HUES6 (cell line): ENCODE measurements around the gene ST3GAL2.
"Not testable (repeated sequence)": the region's sequence is repeated elsewhere in the genome, so short reads cannot be mapped to it uniquely, and the experiment has no call there.

Source experiments
- H3K27ac ChIP-seq: 2 replicates; pipeline ENCODE4 v1.7.0; 2013; ENCODE audit warnings: low read depth, mild to moderate bottlenecking, low read length, inconsistent platforms
- H3K27me3 ChIP-seq: 2 replicates; pipeline ENCODE4 v1.6.1; 2013; ENCODE audit warnings: low read length; ENCODE audit not compliant: control insufficient read depth, insufficient read depth
- H3K36me3 ChIP-seq: 2 replicates; pipeline ENCODE4 v1.6.1; 2013; ENCODE audit warnings: low read length; ENCODE audit not compliant: control insufficient read depth, insufficient read depth
- H3K4me1 ChIP-seq: 2 replicates; pipeline ENCODE4 v1.6.1; 2013; ENCODE audit warnings: low read length; ENCODE audit not compliant: control insufficient read depth, insufficient read depth
- H3K4me3 ChIP-seq: 2 replicates; pipeline ENCODE4 v1.5.1; 2013; ENCODE audit warnings: low read depth, low read length
- H3K9ac ChIP-seq: one replicate; pipeline ENCODE4 v1.6.1; 2013; ENCODE audit warnings: mild to moderate bottlenecking, low read length
- H3K9me3 ChIP-seq: 2 replicates; pipeline ENCODE4 v1.6.1; 2013; ENCODE audit warnings: low read depth, low read length; ENCODE audit not compliant: control insufficient read depth, insufficient read depth

The ST3GAL2 gene

DNA sequence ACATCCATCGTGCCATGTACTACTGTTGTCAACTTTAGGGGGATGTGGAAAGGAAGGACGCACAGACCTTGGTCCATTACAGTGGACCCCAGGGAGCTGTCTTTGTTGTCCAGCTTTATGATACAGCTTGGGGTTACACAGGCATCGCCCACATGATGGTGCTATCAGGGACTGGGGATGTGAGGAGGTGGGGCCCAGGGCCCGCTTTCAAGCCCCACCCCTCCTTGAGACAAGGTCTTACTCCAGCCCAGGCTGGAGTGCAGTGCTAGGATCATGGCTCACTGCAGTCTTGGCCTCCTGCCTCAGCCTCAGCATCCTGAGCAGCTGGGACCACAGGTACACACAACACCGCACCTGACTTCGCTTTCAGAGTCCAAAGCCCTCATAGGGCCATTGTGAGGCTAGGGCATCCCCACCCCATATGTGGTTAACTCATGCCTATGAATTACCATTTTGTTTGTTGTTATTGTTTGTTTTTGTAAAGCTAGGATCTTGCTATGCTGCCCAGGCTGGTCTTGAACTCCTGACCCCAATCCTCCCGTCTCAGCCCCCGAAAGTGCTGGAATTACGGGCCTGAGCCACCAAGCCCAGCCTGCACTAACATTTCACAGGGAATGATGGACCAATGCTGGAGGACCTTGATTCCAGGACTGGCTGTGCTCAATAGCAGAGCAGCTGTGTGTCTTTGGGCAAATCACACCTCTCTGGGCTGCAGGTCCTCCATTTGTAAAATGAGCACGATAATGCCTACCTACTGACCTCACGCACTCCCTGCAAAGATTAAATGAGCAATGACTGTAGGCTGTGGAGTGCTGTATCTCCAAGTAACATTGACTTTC, 17.2 kb downstream of the ST3GAL2 start:
- H3K9ac ChIP-seq, result no peak overlapping the region
- H3K27me3 ChIP-seq, result no peaks in the 10 kb centered on the region
- H3K27ac ChIP-seq, result no peak overlapping the region
- H3K36me3 ChIP-seq, result peaks cover 10% of the 10 kb centered on the region
- H3K4me3 ChIP-seq, result no peak overlapping the region
- no peaks in the 10 kb centered on the region for H3K9me3 ChIP-seq
- H3K4me1 ChIP-seq, result peaks cover 43% of the 10 kb centered on the region

- no peak overlapping the region for H3K9ac ChIP-seq
- no peak overlapping the region for H3K4me3 ChIP-seq
- no peak overlapping the region for H3K27ac ChIP-seq
- H3K4me1 ChIP-seq, result peaks cover 47% of the 10 kb centered on the region
- H3K9me3 ChIP-seq, result no peaks in the 10 kb centered on the region
- H3K27me3 ChIP-seq, result no peaks in the 10 kb centered on the region
- peaks cover 10% of the 10 kb centered on the region for H3K36me3 ChIP-seq
Observed at GRCh38 chr16:70421014-70421413, 17.9 kb downstream of the ST3GAL2 start.

- Histone ChIP-seq H3K4me1 (peaks cover 49% of the 10 kb centered on the region), H3K9ac (no peak overlapping the region), H3K4me3 (no peak overlapping the region), H3K27me3 (no peaks in the 10 kb centered on the region), H3K36me3 (peaks cover 6% of the 10 kb centered on the region), H3K27ac (no peak overlapping the region), H3K9me3 (no peaks in the 10 kb centered on the region)
Observed at GRCh38 chr16:70419384-70420327, 19.2 kb downstream of the ST3GAL2 start.

- Histone ChIP-seq H3K36me3 (peaks cover 5% of the 10 kb centered on the region; the same call in 1 of the 2 replicates), H3K27me3 (no peaks in the 10 kb centered on the region), H3K9me3 (no peaks in the 10 kb centered on the region), H3K4me3 (no peak overlapping the region), H3K27ac (no peak overlapping the region), H3K9ac (no peak overlapping the region), H3K4me1 (peaks cover 49% of the 10 kb centered on the region)
Observed at GRCh38 chr16:70418993-70419318, 19.9 kb downstream of the ST3GAL2 start.

- Histone ChIP-seq H3K4me3 (no peak overlapping the region), H3K27me3 (no peaks in the 10 kb centered on the region), H3K27ac (no peak overlapping the region), H3K4me1 (peaks cover 49% of the 10 kb centered on the region), H3K36me3 (peaks cover 5% of the 10 kb centered on the region; the same call in 1 of the 2 replicates), H3K9me3 (no peaks in the 10 kb centered on the region), H3K9ac (no peak overlapping the region)
Observed at GRCh38 chr16:70418274-70418992, 20.5 kb downstream of the ST3GAL2 start.

GRCh38 chr16:70417661-70418060, 21.2 kb downstream of the ST3GAL2 start:
- Histone ChIP-seq H3K4me3 (no peak overlapping the region), H3K36me3 (peaks cover 5% of the 10 kb centered on the region; the same call in 1 of the 2 replicates), H3K9me3 (no peaks in the 10 kb centered on the region), H3K27ac (no peak overlapping the region), H3K4me1 (peaks cover 45% of the 10 kb centered on the region), H3K27me3 (no peaks in the 10 kb centered on the region), H3K9ac (no peak overlapping the region)

DNA sequence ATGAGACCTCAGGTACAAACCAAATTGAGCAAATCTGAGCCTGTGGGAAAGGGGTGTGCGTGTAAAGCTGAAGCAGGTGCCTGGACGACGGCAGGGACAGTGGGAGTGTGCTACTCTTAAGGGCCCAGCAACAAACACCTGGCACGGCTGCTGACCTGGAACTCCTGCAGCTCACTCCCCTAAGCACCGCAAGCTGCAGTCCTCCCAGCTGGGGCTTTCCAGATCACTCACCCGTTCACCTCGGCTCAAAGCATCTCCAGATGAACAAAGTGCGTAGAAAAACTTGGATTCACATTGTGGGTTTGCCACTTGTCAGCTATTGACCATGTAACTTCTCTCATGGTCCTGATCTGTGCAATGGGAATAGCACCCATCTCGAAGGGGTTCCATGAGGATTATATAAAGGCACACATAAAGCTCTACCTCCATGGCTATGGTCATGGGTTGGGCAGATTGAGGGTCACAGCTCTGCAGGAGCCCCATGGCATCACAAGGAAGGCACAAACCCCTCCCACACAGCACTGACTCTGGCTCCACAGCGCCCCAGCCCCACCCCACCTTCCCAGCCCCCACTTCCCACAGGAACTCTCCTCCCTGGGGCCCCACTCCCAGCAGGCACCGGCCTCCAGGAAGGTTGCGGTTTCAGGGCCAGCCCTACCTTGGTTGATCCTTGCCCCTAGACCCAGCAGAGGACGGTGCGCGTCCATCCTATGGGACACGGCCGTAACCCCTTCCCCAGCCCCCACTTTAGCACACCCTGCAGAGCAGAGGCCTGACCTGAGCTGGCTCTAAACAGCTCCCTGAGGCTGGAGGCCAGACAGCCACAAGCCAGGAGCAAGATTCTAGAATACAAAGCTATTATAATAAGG, 21.9 kb downstream of the ST3GAL2 start:
- Histone ChIP-seq H3K4me1 (peaks cover 38% of the 10 kb centered on the region), H3K4me3 (no peak overlapping the region), H3K27me3 (no peaks in the 10 kb centered on the region), H3K36me3 (no peaks in the 10 kb centered on the region; the same call in 1 of the 2 replicates), H3K27ac (no peak overlapping the region), H3K9me3 (no peaks in the 10 kb centered on the region), H3K9ac (no peak overlapping the region)

GRCh38 chr16:70413572-70413971, 25.3 kb downstream of the ST3GAL2 start:
- peaks cover 16% of the 10 kb centered on the region for H3K4me1 ChIP-seq
- not testable (repeated sequence) for H3K4me3 ChIP-seq, H3K27me3 ChIP-seq, H3K27ac ChIP-seq, H3K36me3 ChIP-seq, H3K9me3 ChIP-seq, H3K9ac ChIP-seq

GRCh38 chr16:70412385-70412784, 26.5 kb downstream of the ST3GAL2 start:
- H3K27ac ChIP-seq, result no peak overlapping the region
- no peaks in the 10 kb centered on the region for H3K9me3 ChIP-seq
- H3K4me1 ChIP-seq, result peaks cover 23% of the 10 kb centered on the region
- H3K36me3 ChIP-seq, result peaks cover 5% of the 10 kb centered on the region
- no peaks in the 10 kb centered on the region for H3K27me3 ChIP-seq
- no peak overlapping the region for H3K9ac ChIP-seq
- H3K4me3 ChIP-seq, result no peak overlapping the region

DNA sequence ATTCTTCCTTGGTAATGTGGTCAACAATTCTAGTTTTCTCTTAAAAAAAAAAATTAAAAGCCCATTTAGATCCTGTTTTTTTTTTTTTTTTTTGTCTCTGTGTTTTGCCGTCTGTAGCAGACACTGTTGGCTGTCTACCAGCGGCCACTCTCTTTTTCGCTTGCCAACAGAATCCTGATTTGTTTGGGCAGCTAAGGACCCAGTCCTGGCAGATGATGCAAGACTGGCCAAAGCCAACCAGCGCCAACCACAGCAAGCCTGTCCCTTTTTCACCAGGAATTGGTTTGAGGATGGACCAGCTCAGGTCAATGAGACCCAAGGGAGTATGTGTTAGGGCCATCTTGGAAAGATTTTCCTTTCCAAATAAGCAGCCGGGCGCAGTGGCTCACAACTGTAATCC, 28.2 kb downstream of the ST3GAL2 start:
- H3K9ac ChIP-seq, result no peak overlapping the region
- peaks cover 8% of the 10 kb centered on the region for H3K36me3 ChIP-seq
- H3K4me3 ChIP-seq, result no peak overlapping the region
- no peaks in the 10 kb centered on the region for H3K9me3 ChIP-seq
- no peak overlapping the region for H3K27ac ChIP-seq
- peaks cover 17% of the 10 kb centered on the region for H3K4me1 ChIP-seq
- no peaks in the 10 kb centered on the region for H3K27me3 ChIP-seq
